Retina (tissue), 1 donor: ENCODE measurements around the gene CHADL.
"Not testable (repeated sequence)": the region's sequence is repeated elsewhere in the genome, so short reads cannot be mapped to it uniquely, and the experiment has no call there.

Experiments used
- DNase-seq: peaks from one replicate; pipeline ENCODE4 v3.0.0-alpha.2; 2016

Gene CHADL

GRCh38 chr22:41226723-41227655 lies 13.7 kb downstream of the CHADL start:
- DNase-seq: no peak

- no peak for DNase-seq
These were observed 17.2 kb downstream of the CHADL start for GRCh38 chr22:41223535-41223934.

- DNase-seq: no peak
These were observed 17.8 kb downstream of the CHADL start for GRCh38 chr22:41222846-41223507.

DNA sequence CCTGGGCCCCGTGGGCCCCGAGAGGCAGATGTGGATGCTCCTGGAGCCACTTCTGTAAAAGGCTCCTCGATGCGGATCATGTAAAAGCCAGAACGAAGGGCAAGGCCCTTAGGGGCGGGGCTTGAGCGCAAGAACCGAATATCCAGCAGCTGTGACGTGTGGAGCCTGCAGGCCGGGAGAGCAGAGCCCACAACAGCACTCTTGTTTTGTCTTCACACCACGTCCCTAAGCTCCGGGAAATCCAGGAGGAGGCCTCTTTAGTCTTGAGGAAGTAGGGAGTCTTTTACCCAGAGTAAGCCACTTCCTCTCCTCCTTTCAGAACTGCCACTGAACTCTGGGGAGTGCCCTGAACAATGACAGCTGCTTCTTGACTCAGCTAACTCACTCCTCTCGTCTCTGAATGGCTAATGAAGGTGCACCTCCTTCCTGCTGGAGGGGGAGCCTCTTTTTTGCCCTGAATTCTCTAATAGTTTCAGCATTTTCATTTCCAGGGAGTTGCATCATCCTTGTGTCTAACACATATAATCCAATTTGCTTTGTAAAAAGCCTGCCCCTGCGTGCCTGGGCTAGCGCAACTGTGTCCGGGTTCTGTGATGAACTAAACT lies 23.1 kb downstream of the CHADL start:
- DNase-seq: no peak

DNA sequence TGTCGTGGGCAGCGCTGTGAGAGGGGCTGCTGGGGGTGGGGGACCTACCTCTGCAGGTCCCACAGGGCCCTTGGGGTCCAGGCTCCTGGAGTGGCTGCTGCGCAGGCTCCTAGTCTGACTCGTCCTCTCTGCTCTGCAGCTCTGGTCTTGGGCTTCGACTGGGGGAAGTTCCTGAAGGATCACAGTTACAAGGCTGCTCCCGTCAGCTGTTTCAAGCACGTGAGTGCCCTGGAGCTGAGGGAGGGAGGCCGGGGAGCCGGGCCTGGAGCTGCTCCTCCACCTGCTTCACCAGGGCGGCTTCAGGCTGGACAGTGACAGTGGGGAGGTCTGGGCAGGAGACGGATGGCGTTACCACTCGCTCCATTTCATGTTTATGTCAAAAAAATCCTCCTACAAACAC lies 23.7 kb downstream of the CHADL start:
- no peak for DNase-seq

- DNase-seq: no peak
These were observed 24.8 kb downstream of the CHADL start for GRCh38 chr22:41215926-41216325.

- DNase-seq: no peak
These were observed 25.3 kb downstream of the CHADL start for GRCh38 chr22:41215409-41215808.

GRCh38 chr22:41206719-41207118 lies 34.0 kb downstream of the CHADL start:
- no peak for DNase-seq

GRCh38 chr22:41204992-41205900 lies 35.5 kb downstream of the CHADL start, which contains the start of gene L3MBTL2:
Gene L3MBTL2, plus strand, starts transcription at chr22:41205312. Its CDS starts 51 bp downstream, at chr22:41205363.
- peak; percentile 95 for DNase-seq

DNA sequence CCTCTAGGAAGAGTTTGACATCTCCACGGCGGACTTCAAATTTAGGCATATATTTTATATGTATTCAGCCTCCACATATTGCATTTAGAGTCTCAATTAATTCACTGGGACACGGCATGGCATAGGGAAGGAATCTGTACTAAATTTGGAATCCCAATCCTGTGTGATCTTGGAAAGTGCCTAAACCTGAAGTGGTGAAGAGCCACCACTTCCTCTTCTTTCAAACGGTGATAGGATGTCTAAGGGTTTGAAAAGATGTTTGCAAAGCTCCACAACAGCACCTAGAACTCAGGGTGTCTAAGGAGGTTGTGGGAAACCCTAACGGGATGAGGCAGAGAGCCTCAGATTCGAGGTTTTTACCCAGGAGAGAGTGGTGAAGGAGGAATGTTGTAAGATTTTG lies 36.7 kb downstream of the CHADL start:
- no peak for DNase-seq

GRCh38 chr22:41203118-41203517 lies 37.6 kb downstream of the CHADL start:
- DNase-seq: no peak

DNA sequence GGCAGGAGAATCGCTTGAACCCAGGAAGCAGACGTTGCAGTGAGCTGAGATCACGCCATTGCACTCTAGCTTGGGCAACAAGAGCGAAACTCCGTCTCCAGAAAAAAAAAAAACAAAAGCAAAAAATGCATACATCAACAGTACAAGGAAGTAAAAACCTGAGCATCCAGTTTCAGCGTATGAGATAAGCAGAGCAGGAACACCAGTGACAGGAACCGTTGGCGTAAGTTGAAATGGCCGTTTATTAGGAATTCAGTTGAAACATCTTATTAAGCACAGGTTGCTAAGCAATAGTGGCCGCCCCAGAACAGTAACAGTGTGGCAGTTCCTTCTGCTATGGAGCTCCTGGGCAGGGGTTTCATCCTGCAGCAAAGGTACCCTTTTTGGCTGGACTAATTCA lies 39.6 kb downstream of the CHADL start:
- no peak for DNase-seq

DNA sequence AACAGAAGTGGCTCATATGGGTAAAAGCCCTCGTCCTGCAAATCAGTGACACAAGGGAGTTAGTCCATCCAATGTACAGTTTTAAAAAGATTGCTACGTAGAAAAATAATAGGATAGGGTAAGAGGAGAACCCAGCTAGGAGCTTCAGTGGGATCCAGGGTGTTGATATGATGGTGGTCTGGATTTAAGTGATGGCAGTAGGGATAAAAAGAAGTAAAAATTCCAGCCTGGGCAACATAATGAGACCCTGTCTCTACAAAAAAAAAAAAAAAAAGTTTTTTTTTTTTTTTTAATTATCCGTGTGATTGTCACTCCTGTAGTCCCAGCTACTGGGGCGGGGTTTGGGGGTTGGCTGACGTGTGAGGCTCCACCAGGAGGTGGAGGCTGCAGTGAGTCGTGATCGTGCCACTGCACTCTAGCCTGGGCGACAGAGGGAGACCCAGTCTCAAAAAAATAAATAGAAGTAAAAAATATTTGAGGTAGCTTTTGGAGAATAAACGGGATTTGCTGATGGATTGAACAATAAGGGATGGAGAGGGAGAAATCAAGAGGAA lies 42.6 kb downstream of the CHADL start:
- DNase-seq: peak; percentile 47

DNA sequence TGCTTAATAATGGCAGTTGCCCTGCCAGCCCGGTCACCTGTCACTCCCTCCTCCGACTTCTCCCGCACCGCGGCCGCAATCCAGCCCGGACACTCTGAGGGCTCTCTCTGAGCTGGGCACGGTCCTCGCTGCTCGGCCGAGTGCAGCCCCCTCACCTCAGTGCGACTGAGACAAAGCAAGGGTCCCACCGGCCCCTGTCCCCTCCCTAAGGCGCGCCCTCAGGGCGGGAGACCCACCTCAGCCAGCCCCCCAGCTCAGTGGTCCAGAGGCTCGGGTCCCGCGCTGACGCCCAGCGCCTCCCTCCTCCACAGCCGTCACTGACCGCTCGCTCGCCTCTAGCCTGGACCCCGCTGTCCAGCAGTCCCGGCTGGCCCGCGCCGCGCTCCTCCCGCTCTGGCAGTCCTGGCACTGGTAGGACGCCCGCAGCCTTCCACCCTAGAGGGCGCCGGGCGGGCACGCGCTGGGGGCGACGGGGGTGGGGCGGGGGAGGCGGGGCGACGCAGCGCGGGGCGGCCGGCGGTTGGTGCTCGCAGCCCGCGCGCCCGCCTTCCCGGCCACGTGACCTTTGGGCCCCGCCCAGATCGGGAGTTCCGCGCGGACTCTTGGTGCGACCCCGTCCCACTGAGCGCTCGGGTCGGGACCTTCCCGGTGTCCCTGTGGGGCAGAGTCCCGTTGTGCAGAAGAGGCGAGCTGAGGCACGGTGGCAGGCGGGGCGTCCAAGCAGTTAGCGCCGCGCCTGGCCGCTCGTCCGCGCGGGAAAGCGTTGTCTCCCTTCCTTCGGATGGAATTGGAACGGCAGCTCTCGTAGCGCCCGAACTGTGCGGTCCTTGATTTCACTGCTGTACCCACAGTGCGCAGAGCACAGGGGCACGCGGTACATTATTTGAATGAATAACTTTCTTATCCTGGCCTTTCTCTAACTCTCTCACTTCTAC lies 43.4 kb downstream of the CHADL start:
- DNase-seq: peak; percentile 92

GRCh38 chr22:41193829-41194228 lies 46.9 kb downstream of the CHADL start:
- DNase-seq: no peak

DNA sequence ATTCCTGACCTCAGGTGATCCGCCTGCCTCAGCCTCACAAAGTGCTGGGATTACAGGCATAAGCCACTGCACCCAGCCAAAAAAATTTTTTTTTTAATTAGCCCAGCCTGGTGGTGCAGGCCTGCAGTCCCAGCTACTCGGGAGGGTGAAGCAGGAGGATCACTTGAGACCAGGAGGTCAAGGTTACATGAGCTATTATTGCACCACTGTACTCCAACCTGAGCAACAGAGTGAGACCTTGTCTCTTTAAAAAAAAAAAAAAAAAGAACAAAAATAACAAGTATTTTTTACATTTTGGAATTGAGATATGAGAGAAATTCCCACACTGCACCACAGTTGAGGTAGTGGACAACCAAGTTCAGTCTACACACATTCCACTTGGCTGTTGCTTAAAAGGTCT lies 49.3 kb downstream of the CHADL start:
- no peak for DNase-seq

GRCh38 chr22:41184679-41185078 lies 56.1 kb downstream of the CHADL start:
- DNase-seq: no peak

GRCh38 chr22:41181349-41182241 lies 59.1 kb downstream of the CHADL start:
- DNase-seq: no peak

DNA sequence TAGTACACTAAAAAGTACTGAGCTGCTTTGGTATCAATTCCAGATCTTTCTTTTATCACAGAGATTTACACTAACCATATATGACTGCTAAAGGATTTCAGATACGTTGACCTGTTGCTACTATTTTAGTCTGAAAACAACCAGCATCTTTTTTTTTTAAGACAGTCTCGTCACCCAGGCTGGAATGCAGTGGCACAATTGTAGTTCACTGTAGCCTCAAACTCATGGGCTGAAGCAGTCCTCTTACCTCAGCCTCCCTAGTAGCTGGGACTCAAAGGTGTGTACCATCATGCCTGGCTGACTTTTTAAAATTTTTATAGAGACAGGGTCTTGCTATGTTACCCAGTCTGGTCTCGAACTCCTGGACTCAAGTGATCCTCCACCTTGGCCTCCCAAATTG lies 59.8 kb downstream of the CHADL start:
- DNase-seq: no peak

DNA sequence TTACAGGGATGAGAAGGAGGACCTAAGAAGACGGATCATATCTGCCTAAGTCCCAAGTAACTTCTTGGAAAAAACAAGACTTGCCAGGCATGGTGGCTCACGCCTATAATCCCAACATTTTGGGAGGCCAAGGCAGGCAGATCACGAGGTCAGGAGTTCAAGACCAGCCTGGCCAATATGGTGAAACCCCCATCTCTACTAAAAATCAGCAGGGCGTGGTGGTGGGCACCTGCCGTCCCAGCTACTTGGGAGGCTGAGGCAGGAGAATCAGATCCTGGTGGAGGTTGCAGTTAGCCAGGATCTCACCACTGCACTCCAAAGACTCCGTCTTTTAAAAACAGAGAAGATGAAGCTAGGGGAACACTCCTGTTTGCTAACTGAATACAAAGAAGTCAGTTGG lies 60.4 kb downstream of the CHADL start:
- DNase-seq: not testable (repeated sequence)
